ENCODE results near the gene RAB24.

DNA sequence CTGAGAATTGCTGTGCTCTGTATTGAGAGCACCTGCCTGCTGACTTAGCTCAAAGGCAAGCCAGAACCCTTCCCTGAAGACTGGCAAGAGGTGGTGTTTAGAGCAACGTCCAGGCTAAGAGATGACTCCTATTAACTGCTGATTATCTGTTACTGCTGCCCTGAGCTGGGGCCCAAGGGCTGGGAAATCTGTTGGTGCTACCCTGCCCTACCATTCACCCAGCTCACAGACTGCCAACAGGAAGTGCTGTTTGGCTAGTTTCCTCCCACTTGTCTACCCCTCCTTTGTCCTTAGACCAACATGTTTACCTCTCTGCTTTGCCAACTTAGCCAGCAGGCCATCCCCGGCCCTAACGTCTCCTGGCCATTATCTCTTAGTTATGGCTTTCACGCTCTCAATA, 6.9 kb downstream of the RAB24 start:
- TF ChIP-seq POLR2A (IDR thresholded peaks at IDR 0.05; ENCODE audit: low read length): no peak
- TF ChIP-seq GATA1 (IDR thresholded peaks at IDR 0.05; ENCODE audit: low read depth, low read length): no peak

Data from erythroblast (primary cell).